ENCODE data around the gene CDH12. TPM values are rescaled to one million over a fixed set of nuclear protein-coding genes. Genes with fewer than 3 reads are reported as not detected.

The CDH12 gene
- total RNA-seq, 4 donors from 2014 or later: 0.19 to 0.91 (median 0.47) TPM

DNA sequence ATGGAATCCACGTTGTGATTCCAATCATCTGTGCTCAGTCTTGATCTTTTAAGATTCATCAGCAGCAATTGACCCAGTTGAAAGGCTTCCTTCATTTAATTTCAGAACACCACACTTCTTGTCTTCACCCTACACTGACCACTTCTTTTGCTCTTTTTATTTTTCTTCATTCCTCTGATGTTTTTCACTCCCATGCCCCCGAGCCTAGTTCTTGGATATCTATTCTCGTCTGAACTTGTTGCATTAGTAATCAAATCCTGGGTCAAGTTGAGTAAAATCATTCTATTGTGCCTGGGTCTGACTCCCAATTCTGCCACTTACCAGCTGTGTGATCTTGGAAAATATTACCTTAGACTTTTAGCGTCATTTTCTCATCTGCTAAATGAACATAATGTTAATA, 356.5 kb downstream of the CDH12 start:
- WGBS, 2 donors: 40% methylated on average over 4 of the region's 4 CpGs
- no peak overlapping the region for H3K4me3 ChIP-seq (ENCODE audit: low read depth, poor library complexity, severe bottlenecking)
- intact Hi-C loops (cut with DNase I; ENCODE audit: low total_unique reads): no loop called here
- TF ChIP-seq, protein P1, sequence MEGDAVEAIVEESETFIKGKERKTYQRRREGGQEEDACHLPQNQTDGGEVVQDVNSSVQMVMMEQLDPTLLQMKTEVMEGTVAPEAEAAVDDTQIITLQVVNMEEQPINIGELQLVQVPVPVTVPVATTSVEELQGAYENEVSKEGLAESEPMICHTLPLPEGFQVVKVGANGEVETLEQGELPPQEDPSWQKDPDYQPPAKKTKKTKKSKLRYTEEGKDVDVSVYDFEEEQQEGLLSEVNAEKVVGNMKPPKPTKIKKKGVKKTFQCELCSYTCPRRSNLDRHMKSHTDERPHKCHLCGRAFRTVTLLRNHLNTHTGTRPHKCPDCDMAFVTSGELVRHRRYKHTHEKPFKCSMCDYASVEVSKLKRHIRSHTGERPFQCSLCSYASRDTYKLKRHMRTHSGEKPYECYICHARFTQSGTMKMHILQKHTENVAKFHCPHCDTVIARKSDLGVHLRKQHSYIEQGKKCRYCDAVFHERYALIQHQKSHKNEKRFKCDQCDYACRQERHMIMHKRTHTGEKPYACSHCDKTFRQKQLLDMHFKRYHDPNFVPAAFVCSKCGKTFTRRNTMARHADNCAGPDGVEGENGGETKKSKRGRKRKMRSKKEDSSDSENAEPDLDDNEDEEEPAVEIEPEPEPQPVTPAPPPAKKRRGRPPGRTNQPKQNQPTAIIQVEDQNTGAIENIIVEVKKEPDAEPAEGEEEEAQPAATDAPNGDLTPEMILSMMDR (IDR thresholded peaks at IDR 0.05): no peak
- TF ChIP-seq POLR2A (IDR thresholded peaks at IDR 0.05): no peak
- DNase-seq (ENCODE audit: low spot score in 2 of 2): no peak

DNA sequence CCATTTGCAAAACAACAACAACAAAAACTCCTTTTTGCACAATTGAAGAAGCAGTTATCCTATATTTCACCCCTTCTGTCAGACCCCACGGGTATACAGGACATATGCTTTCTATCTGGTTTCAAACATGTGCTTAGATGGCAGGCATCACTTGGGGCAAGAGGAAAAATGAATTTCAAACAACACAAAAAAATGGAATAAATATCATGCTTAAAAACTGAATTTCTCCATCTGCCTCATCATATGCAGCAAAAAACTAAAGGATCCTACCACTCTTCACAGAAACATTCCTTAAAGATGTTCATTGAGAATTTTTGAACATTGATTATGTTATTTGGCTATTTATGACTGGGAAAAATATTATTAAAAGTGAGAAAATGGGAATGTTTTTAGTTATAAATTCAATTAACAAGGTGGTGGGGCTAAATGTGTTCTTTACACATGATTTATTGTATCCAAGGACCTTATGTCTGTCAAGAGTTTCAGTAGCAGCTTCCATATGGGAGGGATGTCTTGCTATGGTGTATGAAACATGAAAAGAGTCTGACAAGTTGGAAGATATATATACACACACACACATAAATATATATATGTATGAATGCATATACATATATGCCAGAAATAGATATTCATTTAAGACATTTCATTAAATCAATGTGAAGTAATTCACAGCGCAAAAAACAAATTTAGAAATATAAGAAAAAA, 358.0 kb downstream of the CDH12 start:
- intact Hi-C loops (cut with DNase I; ENCODE audit: low total_unique reads): no loop called here
- WGBS, 2 donors: 69 to 83% methylated on average over 2 of the region's 2 CpGs
- no peak for TF ChIP-seq POLR2A (IDR thresholded peaks at IDR 0.05)
- TF ChIP-seq, protein P1 (IDR thresholded peaks at IDR 0.05): no peak
- no peak for DNase-seq (ENCODE audit: low spot score in 2 of 2)
- no peak overlapping the region for H3K4me3 ChIP-seq (ENCODE audit: low read depth, poor library complexity, severe bottlenecking)

DNA sequence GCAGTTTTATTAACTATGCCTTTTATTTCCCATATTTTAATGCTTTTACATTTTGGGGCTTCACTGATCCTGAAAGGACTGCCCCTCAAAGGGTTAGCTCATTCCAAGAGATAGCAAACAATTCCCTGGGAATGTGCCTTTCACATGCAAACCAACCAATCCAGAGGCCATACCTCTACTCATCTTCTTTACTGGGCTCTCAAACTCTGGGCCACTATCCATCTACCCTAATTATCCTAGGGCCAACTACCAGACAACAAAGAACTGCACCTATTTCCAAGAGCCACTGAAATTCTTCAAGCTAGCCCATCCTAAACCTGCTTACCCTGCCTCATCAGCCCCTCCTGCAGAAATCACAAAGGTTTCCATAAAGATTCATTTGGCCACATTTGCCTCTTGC, 364.7 kb downstream of the CDH12 start:
- DNase-seq (ENCODE audit: low spot score in 2 of 2): no peak
- intact Hi-C loops (cut with DNase I; ENCODE audit: low total_unique reads): no loop called here
- H3K4me3 ChIP-seq (ENCODE audit: low read depth, poor library complexity, severe bottlenecking): no peak overlapping the region
- TF ChIP-seq, protein P1 (IDR thresholded peaks at IDR 0.05): no peak
- TF ChIP-seq POLR2A (IDR thresholded peaks at IDR 0.05): no peak

DNA sequence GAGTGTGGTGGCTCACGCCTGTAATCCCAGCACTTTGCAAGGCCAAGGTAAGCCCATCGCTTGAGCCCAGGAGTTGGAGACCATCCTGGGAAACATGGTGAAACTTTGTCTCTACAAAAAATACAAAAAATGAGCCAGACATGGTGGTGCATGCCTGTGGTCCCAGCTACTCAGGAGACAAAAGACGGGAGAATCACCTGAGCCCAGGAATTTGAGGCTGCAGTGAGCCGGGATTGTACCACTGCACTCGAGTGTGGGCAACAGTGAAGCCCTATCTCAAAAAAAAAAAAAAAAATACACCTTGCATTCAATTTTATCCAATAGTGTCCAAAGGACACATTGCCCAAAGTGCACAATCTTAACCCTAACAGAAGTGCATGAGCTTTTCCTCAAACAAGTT, 372.8 kb downstream of the CDH12 start:
- TF ChIP-seq, protein P1 (IDR thresholded peaks at IDR 0.05): no peak
- TF ChIP-seq POLR2A (IDR thresholded peaks at IDR 0.05): no peak
- no peak overlapping the region for H3K4me3 ChIP-seq (ENCODE audit: low read depth, poor library complexity, severe bottlenecking)
- 77 to 82% methylated on average over 5 of the region's 5 CpGs for WGBS, 2 donors
- no peak for DNase-seq (ENCODE audit: low spot score in 2 of 2)
- intact Hi-C loops (cut with DNase I; ENCODE audit: low total_unique reads): no loop called here

DNA sequence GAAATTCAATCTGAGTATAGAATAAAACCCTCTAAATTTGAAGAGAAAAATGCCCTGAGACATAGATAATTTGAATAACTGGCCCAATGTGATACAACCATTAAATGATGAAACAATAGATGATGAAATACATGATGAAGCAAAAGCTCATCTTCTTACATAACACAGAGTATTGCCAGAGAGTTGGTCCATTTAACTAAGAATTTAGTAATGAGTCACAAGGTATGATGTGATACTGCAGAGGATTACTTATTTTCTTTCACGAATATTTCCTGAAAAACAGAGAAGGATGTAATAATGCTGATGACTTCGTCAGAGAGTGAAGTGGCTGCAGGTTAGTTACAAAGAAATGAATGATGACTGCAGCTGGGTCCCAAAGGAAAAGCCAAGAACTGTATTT, 379.3 kb downstream of the CDH12 start:
- no peak for DNase-seq (ENCODE audit: low spot score in 2 of 2)
- intact Hi-C loops (cut with DNase I; ENCODE audit: low total_unique reads): no loop called here
- H3K4me3 ChIP-seq (ENCODE audit: low read depth, poor library complexity, severe bottlenecking): no peak overlapping the region
- WGBS, 2 donors: 62 to 72% methylated on average over 2 of the region's 2 CpGs
- TF ChIP-seq, protein P1 (IDR thresholded peaks at IDR 0.05): no peak
- no peak for TF ChIP-seq POLR2A (IDR thresholded peaks at IDR 0.05)

DNA sequence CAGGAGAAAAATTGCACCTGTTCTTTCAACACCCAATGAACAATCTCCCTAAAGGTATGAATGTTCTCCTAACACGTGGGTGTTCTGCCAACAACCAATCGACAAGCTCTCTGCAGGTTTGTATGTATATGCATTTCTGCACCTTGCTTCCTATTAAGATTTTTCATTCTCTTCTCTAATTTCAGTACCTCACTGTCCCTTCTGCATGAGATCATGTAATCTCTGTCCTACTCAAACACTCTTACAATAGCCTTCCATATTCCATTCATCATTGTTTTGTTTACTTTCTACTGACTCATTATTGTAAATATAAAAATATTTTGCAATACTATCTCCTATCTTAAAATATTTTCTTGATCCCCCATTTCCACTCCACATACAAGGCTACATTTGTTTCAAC, 382.0 kb downstream of the CDH12 start:
- WGBS, 2 donors: 60 to 72% methylated on average over 2 of the region's 2 CpGs
- TF ChIP-seq POLR2A (IDR thresholded peaks at IDR 0.05): no peak
- TF ChIP-seq, protein P1 (IDR thresholded peaks at IDR 0.05): no peak
- no peak overlapping the region for H3K4me3 ChIP-seq (ENCODE audit: low read depth, poor library complexity, severe bottlenecking)
- intact Hi-C loops (cut with DNase I; ENCODE audit: low total_unique reads): no loop called here
- DNase-seq (ENCODE audit: low spot score in 2 of 2): no peak

All from lower leg skin (tissue), 4 donors.